ENCODE results near the gene DDT.

- TF ChIP-seq POLR2A (IDR thresholded peaks at IDR 0.05), result no peak
- TF ChIP-seq, protein P1, sequence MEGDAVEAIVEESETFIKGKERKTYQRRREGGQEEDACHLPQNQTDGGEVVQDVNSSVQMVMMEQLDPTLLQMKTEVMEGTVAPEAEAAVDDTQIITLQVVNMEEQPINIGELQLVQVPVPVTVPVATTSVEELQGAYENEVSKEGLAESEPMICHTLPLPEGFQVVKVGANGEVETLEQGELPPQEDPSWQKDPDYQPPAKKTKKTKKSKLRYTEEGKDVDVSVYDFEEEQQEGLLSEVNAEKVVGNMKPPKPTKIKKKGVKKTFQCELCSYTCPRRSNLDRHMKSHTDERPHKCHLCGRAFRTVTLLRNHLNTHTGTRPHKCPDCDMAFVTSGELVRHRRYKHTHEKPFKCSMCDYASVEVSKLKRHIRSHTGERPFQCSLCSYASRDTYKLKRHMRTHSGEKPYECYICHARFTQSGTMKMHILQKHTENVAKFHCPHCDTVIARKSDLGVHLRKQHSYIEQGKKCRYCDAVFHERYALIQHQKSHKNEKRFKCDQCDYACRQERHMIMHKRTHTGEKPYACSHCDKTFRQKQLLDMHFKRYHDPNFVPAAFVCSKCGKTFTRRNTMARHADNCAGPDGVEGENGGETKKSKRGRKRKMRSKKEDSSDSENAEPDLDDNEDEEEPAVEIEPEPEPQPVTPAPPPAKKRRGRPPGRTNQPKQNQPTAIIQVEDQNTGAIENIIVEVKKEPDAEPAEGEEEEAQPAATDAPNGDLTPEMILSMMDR (IDR thresholded peaks at IDR 0.05 in 8 of 11, conservative IDR thresholded peaks at IDR 0.05 in 3 of 11), result no peak
- no peak for TF ChIP-seq POLR2AphosphoS5 (IDR thresholded peaks at IDR 0.05)
Observed at GRCh38 chr22:23925020-23925606, 49.1 kb downstream of the DDT start.

Measured in spleen (tissue), 7 donors.